ELR (cell line): Measurements from ENCODE around the gene DPEP3.

ENCODE experiments used
- DNase-seq: peaks from one replicate; pipeline ENCODE4 v3.0.0-alpha.2; 2015; ENCODE audit warnings: low read depth

DPEP3 gene

DNA sequence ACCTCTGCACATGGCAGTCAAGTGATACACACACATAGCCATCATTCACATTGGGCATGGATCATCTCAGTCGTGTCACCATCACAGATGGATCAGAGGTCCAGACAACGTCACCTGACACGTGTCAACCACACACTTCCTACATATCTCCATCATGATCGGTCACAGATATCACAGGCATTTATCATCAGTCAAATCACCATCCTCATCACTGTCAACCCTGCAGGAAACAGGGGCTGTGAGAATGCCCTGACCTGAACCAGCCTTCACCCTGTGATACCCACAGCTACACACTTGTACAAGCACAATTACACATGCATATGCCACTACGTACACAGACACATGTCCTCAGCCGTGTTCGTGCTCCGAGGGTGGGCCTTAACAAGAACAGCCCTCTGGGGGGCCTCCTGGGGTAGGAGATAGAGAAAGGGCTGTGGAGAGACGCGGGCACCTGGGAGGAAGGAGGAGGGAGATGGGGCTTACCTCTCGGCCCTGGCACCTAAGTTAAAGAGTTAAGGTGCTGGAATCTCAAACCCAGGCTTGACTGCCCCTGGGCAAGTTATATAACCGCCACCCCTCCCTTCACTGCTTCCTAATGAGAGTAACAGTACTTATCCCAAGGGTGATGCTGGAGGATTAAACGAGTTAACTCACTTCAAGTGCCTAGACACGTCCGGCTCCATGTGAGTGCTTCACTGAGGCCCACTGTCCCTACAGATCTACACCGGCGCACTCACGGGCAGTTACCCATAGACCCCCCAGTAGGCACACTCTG, 12.9 kb downstream of the DPEP3 start:
- DNase-seq: peak; percentile 64

GRCh38 chr16:67966549-67967182, 13.6 kb downstream of the DPEP3 start:
- peak; percentile 62 for DNase-seq

DNA sequence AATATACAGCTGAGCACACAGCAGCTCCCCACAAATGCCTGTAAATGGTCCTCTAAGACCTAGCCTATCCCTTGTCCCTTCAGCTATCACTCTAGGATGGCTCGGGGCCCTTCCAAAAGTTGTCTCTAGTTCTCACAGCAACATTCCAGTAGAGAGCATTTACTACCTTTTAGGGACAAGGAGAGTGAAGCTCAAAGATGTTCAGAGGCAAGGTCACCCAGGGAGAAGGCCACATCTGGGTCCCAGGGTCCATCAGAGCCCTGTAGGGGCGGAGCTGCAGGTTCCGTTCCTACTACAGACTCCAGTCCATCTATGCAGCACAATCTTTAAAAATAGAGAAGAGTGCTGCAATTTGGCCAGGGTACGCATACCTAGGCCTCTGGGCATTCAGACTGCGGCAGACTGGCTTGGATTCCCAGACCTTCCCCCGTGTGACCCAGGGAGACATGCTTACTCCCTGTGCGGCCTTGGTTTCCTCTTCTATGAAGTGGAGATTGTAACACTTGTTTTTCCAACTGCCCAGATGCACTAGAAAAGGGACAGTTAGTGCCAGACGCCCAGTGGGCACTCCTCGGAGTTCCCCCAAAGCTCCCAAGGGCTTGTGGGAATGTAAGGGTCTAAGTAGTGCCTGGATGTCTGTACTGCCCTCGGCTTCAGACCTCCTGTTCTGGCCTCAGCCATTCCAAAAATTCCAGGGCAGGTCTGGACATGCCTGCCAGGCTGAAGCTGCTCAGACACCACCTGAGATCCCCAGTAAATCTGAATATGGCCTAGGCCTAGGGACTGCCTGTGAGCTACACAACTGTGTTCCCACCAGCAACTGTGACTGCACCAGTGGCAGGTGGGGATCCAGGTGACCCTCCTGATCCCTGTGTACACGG, 14.4 kb downstream of the DPEP3 start:
- no peak for DNase-seq

DNA sequence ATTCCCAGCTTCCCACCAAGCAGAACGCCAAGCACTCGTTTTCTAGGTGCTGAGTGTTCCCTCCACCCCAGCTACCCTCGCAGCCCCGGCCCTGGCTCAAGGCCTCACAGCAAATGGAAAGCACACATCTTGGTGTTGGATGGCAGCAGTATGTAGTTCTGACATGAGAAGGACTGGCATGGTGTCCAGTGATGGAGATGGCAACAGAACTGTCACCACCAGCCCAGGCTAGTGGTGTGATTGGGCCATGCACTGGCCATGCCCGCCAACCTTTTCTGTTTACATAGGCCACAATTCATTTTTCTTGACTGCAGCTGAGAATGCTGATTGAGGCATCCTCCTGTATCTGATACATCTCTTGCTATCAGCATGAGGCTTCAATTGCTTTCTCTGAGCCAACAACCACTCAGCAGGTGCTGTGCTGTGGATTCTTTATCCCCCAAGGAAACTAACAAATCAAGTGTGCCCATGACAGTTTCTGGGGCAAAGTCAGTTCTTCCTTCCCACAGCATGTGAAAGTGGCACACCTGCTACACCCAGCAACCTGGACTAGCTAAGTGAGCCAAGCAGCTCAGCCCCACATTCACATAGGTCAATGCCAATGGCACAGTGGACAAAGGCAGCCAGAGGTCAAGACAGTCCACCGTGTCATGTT, 15.7 kb downstream of the DPEP3 start:
- DNase-seq: no peak

DNA sequence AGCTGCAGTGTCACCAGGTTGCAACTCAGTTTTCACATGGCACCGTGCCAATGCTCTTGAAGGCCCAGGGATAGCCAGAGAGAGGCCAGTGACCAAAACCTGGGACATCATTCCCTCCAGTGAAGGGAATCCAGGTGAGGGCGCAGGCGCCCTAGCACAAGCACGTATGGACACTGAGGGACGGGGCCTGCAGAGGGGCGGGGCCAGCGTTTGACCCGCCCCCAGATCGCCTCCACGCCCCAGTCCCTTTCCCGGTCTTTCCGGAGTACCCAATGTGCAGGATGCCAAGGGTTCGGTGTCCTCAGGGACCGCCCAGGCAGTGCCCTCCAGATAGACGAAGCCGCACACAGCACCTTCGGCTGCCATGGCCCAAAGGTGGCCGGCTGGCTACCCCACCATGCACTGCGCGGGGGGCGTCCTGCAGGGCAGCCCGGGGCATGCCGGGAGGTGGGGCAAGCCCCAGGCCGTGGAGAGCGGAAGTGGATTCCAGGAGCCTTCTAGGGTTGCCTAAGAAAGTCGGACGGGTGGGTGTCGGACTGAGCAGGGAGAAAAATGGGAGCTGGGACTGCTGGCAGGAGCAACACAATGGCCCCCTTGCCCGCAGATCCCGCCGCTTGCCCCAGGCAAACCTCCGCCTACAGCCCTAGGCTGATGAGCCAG, 16.5 kb downstream of the DPEP3 start:
- no peak for DNase-seq

GRCh38 chr16:67963292-67963661, 17.0 kb downstream of the DPEP3 start:
- no peak for DNase-seq

- DNase-seq: no peak
Measured at GRCh38 chr16:67962135-67962534, 18.2 kb downstream of the DPEP3 start.

DNA sequence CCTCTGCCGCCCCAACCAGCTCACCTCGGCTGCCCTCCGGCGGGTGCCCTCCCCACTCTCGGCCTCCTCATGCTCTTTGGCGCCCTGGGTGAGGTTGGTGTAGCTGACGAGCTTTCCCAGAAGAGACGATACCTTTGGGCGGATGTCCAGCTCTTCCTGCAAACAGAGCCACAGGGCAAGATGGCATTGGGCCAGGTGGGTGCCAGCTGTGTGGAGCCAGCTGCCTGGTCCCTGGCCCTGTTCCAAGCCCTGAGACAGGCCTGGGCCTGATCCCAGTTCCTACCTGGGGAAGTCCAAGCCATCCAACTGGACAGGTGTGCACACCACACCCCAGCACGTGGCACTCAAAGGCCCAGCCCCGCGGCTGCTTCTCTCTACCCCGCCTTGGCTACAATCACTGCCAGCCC, 18.7 kb downstream of the DPEP3 start:
- no peak for DNase-seq

- peak; percentile 80 for DNase-seq
Measured at GRCh38 chr16:67959536-67960329, 20.6 kb downstream of the DPEP3 start.

- DNase-seq: no peak
Measured at GRCh38 chr16:67957622-67958021, 22.7 kb downstream of the DPEP3 start.

- DNase-seq: no peak
Measured at GRCh38 chr16:67954421-67955196, 25.7 kb downstream of the DPEP3 start.

- DNase-seq: no peak
Measured at GRCh38 chr16:67953641-67954375, 26.5 kb downstream of the DPEP3 start.

DNA sequence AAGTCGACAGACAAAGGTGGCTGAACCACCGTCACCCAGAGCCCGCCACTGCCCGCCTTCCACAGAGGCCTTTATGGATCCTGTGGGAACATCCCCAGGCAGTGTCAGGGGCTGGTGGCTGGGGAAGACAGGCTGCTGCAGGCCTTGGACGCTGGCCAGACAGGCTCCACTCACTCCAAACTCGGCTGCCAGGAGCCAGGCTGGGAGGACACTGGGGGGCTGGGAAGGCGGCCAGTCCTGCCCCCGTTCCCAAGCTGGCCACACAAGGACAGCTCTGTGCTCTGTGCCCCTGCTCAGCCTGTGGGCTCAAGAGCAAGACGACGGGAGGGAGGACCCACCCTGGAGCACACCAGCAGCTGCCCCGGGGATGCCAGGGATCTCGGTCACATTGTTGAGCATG, 28.8 kb downstream of the DPEP3 start:
- DNase-seq: no peak

DNA sequence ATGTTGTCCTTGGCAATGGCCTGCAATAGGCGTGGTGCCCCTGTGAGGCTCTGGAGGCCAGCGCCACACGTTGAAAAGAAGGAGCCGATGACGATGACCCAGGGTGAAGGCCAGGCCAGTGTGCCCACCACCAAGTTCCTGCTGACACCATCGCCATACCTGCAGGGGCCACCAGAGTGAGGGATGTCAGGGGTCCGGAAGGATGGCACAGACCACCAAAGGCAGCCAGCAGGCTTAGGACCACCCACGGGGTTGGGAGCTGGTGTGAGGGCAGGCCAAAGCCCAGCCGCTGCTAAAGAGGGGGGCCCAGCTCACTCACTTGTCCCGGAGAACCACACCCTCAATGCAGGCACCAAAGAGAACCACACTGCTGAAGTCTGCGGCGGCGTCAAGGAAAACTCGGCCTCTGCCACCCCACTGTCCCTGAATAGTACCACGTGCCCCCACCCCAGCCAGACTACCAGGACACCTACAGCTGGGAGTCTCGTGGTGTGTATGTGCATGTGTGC, 29.9 kb downstream of the DPEP3 start:
- no peak for DNase-seq

GRCh38 chr16:67949645-67950044, 30.7 kb downstream of the DPEP3 start:
- DNase-seq: no peak

DNA sequence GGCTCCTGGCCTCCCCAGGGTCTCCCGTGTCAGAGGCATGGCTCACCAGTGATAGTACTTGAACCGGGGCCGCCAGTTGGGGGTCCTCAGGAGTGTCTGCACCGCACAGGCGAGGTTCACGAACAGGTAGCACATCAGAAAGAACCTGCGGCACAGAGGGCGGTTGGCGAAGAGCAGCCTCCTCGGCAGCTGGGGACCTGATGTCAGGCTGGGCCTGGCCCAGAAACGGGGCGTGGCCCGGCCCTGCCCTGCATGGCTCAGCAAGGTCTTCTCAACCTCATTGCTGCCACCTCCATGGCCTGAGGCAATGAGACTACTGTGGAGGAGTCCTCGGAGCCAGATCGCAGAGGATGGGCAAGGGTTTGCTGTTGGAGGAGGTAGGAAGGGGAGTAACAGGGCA, 32.3 kb downstream of the DPEP3 start:
- no peak for DNase-seq

GRCh38 chr16:67946966-67947558, 33.2 kb downstream of the DPEP3 start:
- no peak for DNase-seq

DNA sequence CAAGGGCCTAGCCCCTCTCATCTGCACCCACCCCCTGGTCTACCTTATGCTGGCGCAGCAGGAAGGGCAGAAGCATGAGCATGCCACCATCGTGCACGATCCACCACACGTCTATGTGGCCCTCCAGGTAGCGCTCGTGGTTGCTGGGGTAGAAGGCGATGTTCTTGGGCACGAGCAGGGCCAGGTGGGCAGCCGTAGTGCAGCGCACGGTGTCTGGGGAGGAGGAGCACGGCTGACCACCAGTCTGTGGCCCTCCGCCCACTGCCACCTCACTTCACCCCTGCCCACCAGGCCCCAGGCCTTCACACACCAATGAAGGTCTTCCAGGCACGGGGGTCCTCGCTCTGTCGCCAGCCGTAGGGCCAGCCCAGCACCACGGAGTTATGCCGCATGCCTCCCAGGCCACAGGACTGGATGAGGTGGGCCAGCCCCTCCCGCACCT, 34.1 kb downstream of the DPEP3 start:
- no peak for DNase-seq
